VCaP (cell line): ENCODE measurements around the gene IBSP.

Source experiments
- H3K27ac ChIP-seq: fragments of 450-650 bp; 2 replicates; pipeline ENCODE4 v1.5.1; 2017
- CTCF ChIP-seq: fragments of 450-650 bp; conservative IDR thresholded peaks from 2 replicates; pipeline ENCODE4 v1.5.1; 2017; ENCODE audit warnings: mild to moderate bottlenecking, moderate library complexity

IBSP gene

GRCh38 chr4:87855559-87855958 is 56.2 kb downstream of the IBSP start:
- no peak overlapping the region for H3K27ac ChIP-seq
- no peak for TF ChIP-seq CTCF

- no peak for TF ChIP-seq CTCF
- no peak overlapping the region for H3K27ac ChIP-seq
These were observed 57.5 kb downstream of the IBSP start for GRCh38 chr4:87856816-87857215.

- no peak overlapping the region for H3K27ac ChIP-seq
- TF ChIP-seq CTCF: no peak
These were observed 58.4 kb downstream of the IBSP start for GRCh38 chr4:87857789-87858188.
